Neural progenitor cell (in vitro differentiated cells): ENCODE data around the gene TRPV2.

Experiments used
- EZH2 ChIP-seq: fragments of 200-600 bp; sonication (generic); IDR thresholded peaks from 2 replicates; pipeline ENCODE4 v1.6.1; 2017; ENCODE audit warnings: antibody characterized with exemption, mild to moderate bottlenecking, moderate library complexity
- TF ChIP-seq, protein P1 (sequence below): fragments of 200-600 bp; sonication (generic); IDR thresholded peaks from 2 replicates; pipeline ENCODE4 v1.5.1; 2017; ENCODE audit warnings: antibody characterized with exemption, mild to moderate bottlenecking

DNA sequence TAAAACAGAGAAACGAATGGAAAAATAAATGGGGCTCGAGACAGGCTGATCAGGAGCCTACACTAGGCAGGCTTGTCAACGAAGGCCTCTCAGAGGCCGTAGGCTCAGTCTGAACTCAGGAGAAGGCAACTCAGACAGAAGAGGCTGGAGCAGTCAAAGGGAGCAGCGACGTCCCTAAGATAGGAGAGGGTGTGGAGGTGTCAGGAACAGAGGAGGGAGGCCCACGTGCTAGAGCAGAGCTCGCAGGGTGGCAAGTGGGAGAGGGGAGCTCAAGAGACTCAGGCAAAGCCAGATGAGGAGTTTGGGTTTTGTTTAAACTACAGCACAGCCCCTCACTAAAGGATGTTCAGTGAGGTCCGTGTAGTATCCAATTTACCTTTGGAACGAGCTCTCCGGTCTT lies 43.9 kb downstream of the TRPV2 start:
- no peak for TF ChIP-seq EZH2
- TF ChIP-seq, protein P1, sequence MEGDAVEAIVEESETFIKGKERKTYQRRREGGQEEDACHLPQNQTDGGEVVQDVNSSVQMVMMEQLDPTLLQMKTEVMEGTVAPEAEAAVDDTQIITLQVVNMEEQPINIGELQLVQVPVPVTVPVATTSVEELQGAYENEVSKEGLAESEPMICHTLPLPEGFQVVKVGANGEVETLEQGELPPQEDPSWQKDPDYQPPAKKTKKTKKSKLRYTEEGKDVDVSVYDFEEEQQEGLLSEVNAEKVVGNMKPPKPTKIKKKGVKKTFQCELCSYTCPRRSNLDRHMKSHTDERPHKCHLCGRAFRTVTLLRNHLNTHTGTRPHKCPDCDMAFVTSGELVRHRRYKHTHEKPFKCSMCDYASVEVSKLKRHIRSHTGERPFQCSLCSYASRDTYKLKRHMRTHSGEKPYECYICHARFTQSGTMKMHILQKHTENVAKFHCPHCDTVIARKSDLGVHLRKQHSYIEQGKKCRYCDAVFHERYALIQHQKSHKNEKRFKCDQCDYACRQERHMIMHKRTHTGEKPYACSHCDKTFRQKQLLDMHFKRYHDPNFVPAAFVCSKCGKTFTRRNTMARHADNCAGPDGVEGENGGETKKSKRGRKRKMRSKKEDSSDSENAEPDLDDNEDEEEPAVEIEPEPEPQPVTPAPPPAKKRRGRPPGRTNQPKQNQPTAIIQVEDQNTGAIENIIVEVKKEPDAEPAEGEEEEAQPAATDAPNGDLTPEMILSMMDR = no peak
